HG02571 (cell line): Measurements from ENCODE around the gene SPARCL1.

Experiments used
- ATAC-seq: cut with Tn5 transposase; IDR thresholded peaks from one replicate; pipeline ENCODE4 v1.9.1; 2021; ENCODE audit warnings: mild to moderate bottlenecking, moderate library complexity; ENCODE audit not compliant: unreplicated experiment

The SPARCL1 gene

GRCh38 chr4:87541521-87541920 is 12.3 kb upstream of the SPARCL1 start:
- ATAC-seq, result no peak

GRCh38 chr4:87540146-87541058 is 11.2 kb upstream of the SPARCL1 start:
- no peak for ATAC-seq

GRCh38 chr4:87532907-87533306 is 3.7 kb upstream of the SPARCL1 start:
- ATAC-seq, result no peak

- ATAC-seq, result no peak
Observed at GRCh38 chr4:87532109-87532508, 2.9 kb upstream of the SPARCL1 start.

GRCh38 chr4:87531621-87532020 is 2.4 kb upstream of the SPARCL1 start:
- no peak for ATAC-seq

- no peak for ATAC-seq
Observed at GRCh38 chr4:87530868-87531267, 1.7 kb upstream of the SPARCL1 start.

GRCh38 chr4:87530229-87530628 is 1.1 kb upstream of the SPARCL1 start:
- ATAC-seq, result no peak

- ATAC-seq, result no peak
Observed at GRCh38 chr4:87527431-87528220, 1.6 kb downstream of the SPARCL1 start.

- ATAC-seq, result no peak
Observed at GRCh38 chr4:87525636-87526295, 3.4 kb downstream of the SPARCL1 start.

GRCh38 chr4:87524456-87524855 is 4.7 kb downstream of the SPARCL1 start:
- ATAC-seq, result no peak

- no peak for ATAC-seq
Observed at GRCh38 chr4:87523307-87523706, 5.9 kb downstream of the SPARCL1 start.

GRCh38 chr4:87521757-87522374 is 7.3 kb downstream of the SPARCL1 start:
- ATAC-seq, result no peak

GRCh38 chr4:87521319-87521718 is 7.9 kb downstream of the SPARCL1 start:
- ATAC-seq, result no peak

GRCh38 chr4:87517621-87518020 is 11.6 kb downstream of the SPARCL1 start:
- ATAC-seq, result no peak

- ATAC-seq, result no peak
Observed at GRCh38 chr4:87516683-87517082, 12.5 kb downstream of the SPARCL1 start.

GRCh38 chr4:87512400-87512799 is 16.8 kb downstream of the SPARCL1 start:
- ATAC-seq, result no peak

- ATAC-seq, result no peak
Observed at GRCh38 chr4:87511500-87511899, 17.7 kb downstream of the SPARCL1 start.

- no peak for ATAC-seq
Observed at GRCh38 chr4:87510747-87511146, 18.4 kb downstream of the SPARCL1 start.

GRCh38 chr4:87506974-87507701 is 22.0 kb downstream of the SPARCL1 start:
- no peak for ATAC-seq

GRCh38 chr4:87505862-87506261 is 23.3 kb downstream of the SPARCL1 start:
- ATAC-seq, result no peak
